GM13976 (cell line): ENCODE data around the gene KLK3.

ENCODE experiments used
- DNase-seq: peaks from one replicate; pipeline ENCODE4 v3.0.0; 2012; ENCODE audit warnings: low spot score
- in situ Hi-C: fragments of 300-500 bp; cut with MboI; formaldehyde crosslinking; loops from one replicate; pipeline ENCODE4 v1.12.0; 2022; ENCODE audit warnings: low sequenced_read_pairs, mixed read lengths, inconsistent platforms; ENCODE audit not compliant: unreplicated experiment
- TF ChIP-seq, protein P1 (sequence below): IDR thresholded peaks from 2 replicates; pipeline ENCODE4 v1.5.1; 2012; ENCODE audit warnings: borderline replicate concordance, mild to moderate bottlenecking; ENCODE audit not compliant: insufficient read depth; ENCODE audit errors: extremely low read depth, missing control alignments, control extremely low read depth

KLK3 gene

DNA sequence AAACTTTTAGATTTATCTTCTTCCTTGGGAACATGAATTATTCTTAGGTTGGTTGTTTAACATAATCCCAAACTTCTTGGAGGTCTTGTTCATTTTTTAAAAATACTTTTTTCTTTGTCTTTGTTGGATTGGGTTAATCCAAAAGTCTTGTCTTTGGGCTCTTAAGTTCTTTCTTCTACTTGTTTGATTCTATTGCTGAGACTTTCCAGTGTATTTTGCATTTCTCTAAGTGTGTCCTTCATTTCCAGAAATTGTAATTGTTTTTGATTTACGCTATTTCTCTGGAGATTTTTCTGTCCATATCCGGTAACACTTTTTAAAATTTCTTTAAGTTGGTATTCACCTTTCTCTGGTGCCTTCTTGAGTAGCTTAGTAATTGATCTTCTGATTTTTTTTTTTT is 11.5 kb upstream of the KLK3 start:
- DNase-seq: no peak
- in situ Hi-C loops: no loop called here
- TF ChIP-seq, protein P1, sequence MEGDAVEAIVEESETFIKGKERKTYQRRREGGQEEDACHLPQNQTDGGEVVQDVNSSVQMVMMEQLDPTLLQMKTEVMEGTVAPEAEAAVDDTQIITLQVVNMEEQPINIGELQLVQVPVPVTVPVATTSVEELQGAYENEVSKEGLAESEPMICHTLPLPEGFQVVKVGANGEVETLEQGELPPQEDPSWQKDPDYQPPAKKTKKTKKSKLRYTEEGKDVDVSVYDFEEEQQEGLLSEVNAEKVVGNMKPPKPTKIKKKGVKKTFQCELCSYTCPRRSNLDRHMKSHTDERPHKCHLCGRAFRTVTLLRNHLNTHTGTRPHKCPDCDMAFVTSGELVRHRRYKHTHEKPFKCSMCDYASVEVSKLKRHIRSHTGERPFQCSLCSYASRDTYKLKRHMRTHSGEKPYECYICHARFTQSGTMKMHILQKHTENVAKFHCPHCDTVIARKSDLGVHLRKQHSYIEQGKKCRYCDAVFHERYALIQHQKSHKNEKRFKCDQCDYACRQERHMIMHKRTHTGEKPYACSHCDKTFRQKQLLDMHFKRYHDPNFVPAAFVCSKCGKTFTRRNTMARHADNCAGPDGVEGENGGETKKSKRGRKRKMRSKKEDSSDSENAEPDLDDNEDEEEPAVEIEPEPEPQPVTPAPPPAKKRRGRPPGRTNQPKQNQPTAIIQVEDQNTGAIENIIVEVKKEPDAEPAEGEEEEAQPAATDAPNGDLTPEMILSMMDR: no peak

DNA sequence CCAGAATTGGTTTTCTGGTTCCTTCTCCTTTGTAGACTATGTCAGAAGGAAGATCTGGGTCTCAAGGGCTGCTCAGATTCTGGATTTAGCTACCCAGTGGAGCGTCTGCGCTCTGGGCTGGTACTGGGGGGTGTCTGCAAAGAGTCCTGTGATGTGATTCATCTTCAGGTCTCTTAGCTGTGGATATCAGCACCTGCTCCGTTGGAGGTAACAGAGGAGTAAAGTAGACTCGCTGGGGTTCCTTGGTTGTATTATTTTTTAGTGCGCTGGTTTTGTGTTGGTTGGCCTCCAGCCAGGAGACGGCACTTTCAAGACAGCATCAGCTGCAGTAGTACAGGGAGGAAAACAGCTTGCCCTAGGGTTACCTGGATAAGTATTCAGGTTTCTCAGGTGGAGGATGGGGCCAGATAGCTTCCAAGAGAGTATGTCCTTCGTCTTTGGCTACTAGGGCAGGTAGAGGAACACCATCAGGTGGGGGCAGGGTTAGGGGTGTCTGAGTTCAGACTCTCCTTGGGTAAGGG is 11.0 kb upstream of the KLK3 start:
- no peak for DNase-seq
- TF ChIP-seq, protein P1: no peak
- in situ Hi-C loops: no loop called here

DNA sequence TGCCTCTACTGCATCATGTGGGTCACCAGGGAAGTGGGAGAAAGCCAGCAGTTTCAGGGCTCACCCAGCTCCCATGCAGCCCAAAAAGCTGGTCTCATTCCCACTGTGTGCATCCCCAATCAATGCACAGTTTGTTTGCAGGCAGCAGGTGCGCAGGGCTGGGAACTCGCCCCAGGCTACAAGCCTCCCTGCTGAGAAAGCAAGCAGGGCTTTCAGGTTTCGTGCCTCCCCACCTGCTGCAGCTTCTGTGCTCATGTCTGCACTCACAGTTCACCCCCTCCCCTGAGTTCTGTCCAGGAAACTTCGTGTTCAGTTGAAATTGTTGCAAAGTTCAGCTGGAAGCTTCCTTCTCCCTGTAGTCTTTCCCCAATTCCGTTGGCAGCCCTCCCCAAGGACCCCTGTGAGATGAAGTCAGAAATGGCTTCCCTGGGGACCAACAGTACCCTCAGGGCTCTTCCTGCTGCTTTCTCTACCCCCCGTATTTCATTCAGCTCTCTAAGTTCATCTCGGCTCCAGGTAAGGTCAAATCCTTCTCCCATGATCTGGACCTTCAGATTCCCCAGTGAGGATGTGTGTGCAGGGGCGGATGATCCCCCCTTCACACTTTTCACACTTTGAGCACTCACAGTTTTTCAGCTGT is 10.3 kb upstream of the KLK3 start:
- in situ Hi-C loops: no loop called here
- TF ChIP-seq, protein P1: no peak

DNA sequence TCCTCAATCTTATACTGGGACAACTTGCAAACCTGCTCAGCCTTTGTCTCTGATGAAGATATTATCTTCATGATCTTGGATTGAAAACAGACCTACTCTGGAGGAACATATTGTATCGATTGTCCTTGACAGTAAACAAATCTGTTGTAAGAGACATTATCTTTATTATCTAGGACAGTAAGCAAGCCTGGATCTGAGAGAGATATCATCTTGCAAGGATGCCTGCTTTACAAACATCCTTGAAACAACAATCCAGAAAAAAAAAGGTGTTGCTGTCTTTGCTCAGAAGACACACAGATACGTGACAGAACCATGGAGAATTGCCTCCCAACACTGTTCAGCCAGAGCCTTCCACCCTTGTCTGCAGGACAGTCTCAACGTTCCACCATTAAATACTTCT is 4.0 kb upstream of the KLK3 start:
- TF ChIP-seq, protein P1: no peak
- in situ Hi-C loops: no loop called here
- no peak for DNase-seq

More for the DNA sequence above, 10.3 kb upstream of the KLK3 start:
- DNase-seq: no peak

DNA sequence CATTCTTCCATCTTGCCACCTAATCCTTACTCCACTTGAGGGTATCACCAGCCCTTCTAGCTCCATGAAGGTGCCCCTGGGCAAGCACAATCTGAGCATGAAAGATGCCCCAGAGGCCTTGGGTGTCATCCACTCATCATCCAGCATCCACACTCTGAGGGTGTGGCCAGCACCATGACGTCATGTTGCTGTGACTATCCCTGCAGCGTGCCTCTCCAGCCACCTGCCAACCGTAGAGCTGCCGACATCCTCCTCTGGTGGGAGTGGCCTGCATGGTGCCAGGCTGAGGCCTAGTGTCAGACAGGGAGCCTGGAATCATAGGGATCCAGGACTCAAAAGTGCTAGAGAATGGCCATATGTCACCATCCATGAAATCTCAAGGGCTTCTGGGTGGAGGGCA is 3.1 kb upstream of the KLK3 start:
- in situ Hi-C loops: no loop called here
- TF ChIP-seq, protein P1: no peak

DNA sequence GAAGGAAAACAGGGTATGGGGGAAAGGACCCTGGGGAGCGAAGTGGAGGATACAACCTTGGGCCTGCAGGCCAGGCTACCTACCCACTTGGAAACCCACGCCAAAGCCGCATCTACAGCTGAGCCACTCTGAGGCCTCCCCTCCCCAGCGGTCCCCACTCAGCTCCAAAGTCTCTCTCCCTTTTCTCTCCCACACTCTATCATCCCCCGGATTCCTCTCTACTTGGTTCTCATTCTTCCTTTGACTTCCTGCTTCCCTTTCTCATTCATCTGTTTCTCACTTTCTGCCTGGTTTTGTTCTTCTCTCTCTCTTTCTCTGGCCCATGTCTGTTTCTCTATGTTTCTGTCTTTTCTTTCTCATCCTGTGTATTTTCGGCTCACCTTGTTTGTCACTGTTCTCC is 2.7 kb downstream of the KLK3 start:
- in situ Hi-C loops: no loop called here
- no peak for DNase-seq
- TF ChIP-seq, protein P1: no peak

More for the DNA sequence above, 3.1 kb upstream of the KLK3 start:
- DNase-seq: no peak
